GM19193 (cell line): ENCODE data around the gene EIF4E2.

Source experiments
- POLR2A ChIP-seq: IDR thresholded peaks from 4 replicates; pipeline ENCODE4 v1.6.1; 2011; ENCODE audit not compliant: insufficient read depth, insufficient read length; ENCODE audit errors: extremely low read depth

EIF4E2 gene

GRCh38 chr2:232586943-232587505 lies 36.5 kb downstream of the EIF4E2 start:
- TF ChIP-seq POLR2A: no peak

GRCh38 chr2:232587512-232587911 lies 37.0 kb downstream of the EIF4E2 start:
- TF ChIP-seq POLR2A: no peak

- no peak for TF ChIP-seq POLR2A
Observed at GRCh38 chr2:232588031-232588430, 37.5 kb downstream of the EIF4E2 start.

- no peak for TF ChIP-seq POLR2A
Observed at GRCh38 chr2:232588680-232589585, 38.4 kb downstream of the EIF4E2 start.

- TF ChIP-seq POLR2A: no peak
Observed at GRCh38 chr2:232592772-232593395, 42.4 kb downstream of the EIF4E2 start.

- no peak for TF ChIP-seq POLR2A
Observed at GRCh38 chr2:232593982-232594381, 43.5 kb downstream of the EIF4E2 start.

- no peak for TF ChIP-seq POLR2A
Observed at GRCh38 chr2:232597362-232598079, 47.0 kb downstream of the EIF4E2 start.

- no peak for TF ChIP-seq POLR2A
Observed at GRCh38 chr2:232598293-232598692, 47.8 kb downstream of the EIF4E2 start.

- TF ChIP-seq POLR2A: no peak
Observed at GRCh38 chr2:232600053-232600773, 49.7 kb downstream of the EIF4E2 start.

- TF ChIP-seq POLR2A: no peak
Observed at GRCh38 chr2:232603283-232603682, 52.8 kb downstream of the EIF4E2 start.

- no peak for TF ChIP-seq POLR2A
Observed at GRCh38 chr2:232604535-232604934, 54.0 kb downstream of the EIF4E2 start.

- no peak for TF ChIP-seq POLR2A
Observed at GRCh38 chr2:232607011-232607410, 56.5 kb downstream of the EIF4E2 start.

- TF ChIP-seq POLR2A: no peak
Observed at GRCh38 chr2:232609607-232610006, 59.1 kb downstream of the EIF4E2 start.

GRCh38 chr2:232610081-232610480 lies 59.6 kb downstream of the EIF4E2 start:
- TF ChIP-seq POLR2A: no peak
